ENCODE results near the gene NLRC3.

- TF ChIP-seq POLR2A (IDR thresholded peaks at IDR 0.05; ENCODE audit: low read length) (no peak), GATA1 (IDR thresholded peaks at IDR 0.05; ENCODE audit: low read depth, low read length) (no peak)
These were observed 61.3 kb downstream of the NLRC3 start for GRCh38 chr16:3515897-3516296.

All from erythroblast (primary cell).